NCI-H69 (cell line): ENCODE measurements around the gene UBL7.
A peak's percentile ranks its signal among the peaks of the same experiment; 100 is the strongest.

Experiments
- DNase-seq: peaks from one replicate; lab custom pipeline; 2025; lab: John Stamatoyannopoulos, UW

Gene UBL7

DNA sequence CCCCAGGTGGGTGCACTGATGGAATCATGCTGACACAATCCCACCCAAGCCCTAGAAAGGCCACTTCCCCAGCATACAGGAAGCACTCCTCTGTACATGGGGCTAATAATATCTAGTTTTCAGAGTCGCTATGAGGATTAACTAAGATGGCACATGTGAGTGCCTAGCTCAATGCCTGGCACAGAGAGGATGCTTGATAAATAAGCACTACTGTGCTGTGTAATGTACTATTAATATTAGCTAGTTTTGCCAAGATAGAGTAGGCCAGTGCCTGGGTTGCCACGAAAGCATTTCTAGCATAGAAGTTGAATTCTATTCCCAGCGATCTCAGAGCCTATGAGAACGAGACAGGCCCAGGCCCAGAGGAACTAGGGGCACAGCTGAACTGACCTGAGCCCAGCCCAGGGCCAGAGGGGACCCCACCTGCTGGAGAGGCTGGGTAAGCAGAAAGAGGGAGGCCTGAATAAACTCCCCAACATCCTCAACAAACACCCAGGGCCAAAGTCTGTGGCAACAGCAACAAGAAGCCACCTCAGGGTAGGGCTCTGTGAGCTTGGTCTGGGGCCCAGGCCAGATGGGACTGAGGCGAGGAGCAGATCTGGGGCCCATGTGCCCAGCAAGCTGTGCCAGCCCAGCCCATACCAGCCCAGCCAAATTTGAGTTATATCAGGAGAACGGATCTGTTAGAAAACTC is 19.6 kb downstream of the UBL7 start:
- DNase-seq: no peak

DNA sequence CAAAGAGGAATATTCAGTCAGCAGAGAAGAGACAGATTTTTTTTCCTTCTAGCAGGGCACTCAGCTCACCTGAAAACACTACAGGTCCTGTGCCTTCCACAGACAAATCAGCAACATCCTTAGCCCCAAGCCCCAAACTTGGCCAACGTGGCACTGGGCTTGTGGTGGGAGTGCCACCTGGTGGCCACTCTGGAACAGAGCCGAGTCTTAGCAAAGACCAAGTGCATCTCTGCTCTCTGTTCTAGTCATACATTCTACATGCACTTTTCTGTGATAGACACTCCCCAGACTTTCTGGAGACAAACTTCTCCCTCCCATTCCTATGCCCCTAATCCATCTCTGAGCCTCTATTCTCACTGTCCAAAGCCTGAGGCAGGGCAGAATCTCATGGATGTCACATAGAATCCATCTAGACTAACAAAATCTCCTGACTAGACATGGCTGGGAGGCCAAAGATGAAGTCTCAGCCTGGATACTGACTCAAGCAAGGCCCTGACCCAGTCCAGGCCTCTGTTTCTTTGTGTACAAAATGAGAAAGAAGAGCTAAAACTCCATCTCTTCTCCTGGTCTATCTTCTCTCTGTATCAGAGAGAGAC is 22.1 kb downstream of the UBL7 start:
- peak; percentile 69 for DNase-seq

DNA sequence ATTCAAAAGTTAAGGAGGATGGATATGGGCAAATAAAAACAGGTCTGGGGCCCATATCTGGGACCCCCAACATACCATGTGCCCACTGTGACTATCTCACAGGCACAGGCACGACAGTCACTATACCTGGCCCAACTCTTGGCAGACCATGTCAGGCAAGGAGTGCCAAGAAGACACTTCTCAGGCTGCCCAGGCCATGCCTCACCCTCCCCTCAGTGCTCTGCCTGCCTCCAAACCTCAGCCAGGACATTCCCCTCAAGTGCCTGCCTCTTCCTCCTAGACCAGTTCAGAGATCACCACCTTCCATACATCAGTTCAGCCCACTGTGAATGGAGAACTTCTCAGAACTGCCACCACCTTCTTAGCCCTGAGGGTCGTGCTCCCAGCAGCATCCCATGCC is 22.8 kb downstream of the UBL7 start:
- no peak for DNase-seq

DNA sequence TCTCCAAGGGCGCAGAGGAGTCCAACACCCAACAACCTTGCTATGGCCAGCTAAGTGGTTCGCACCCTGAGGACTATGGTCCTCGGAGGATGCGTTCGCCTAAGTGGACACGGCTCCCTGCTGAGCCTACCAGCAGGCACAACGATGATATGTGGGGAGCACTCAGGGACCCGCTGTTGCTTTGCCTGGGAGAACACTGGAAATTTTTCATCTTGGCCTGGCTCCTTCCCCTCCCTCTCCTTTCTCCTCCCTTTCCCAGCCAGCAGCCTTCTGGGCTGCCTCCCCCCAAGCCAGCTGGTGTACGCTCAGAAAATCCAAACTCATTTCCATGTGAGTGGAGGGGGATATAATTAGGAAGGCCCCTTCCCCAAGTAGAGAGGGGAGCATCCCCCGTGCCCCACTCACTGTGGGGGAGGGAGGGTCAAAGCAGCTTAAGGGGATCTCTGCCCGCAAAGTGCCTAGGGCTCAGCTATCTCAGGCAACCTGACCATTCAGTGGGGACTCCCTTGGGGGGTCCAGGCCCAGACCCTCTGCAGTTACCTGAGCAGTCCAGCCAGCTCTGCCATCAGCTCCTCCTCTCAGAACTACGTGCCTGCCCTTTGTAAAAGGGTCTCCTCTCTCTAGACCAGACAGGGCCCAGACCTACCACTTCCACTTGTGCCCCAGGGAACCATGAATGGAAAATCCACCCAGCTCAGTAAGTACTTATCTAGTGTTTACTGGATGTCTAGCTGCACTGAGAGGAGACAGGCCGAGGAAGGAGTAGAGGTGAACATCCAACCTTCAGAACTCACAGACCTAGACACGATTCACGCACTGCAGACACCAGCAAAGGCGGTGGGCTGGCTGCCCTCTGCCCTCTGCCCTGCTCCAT is 26.5 kb downstream of the UBL7 start:
- DNase-seq: no peak

DNA sequence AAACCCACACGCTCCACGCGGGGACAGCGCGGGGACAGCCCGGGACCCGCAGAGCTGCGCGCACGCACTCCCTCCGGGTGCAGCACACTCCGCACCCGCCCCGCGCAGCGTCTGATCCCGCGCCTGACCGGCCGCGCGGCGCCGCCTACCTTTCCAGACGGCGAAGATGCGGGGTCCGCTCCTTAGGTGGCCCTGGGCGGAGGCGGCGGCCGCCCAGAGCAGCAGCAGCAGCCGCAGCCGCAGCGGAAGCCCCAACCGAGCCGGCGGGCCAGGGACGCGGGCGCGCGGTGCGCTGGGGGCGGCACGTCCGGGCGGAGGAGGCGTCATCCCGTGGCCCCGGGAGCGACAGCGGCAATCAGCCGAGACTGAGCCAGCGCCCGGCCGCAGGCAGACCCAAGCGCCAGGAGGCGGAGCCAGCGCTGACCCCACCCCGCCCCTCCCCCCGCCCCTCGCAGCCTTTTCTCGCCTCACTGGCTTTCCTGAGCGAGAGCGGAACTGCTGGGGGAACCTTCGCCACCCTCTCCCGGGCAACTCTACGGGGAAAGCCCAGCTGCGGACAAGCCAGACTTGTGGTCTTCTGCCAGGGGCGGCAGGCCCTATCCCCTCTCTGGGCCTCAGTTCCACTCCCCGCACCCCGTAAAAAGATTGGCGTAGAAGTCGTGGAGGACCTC is 27.2 kb downstream of the UBL7 start, which contains the start of gene SEMA7A:
Gene SEMA7A, minus strand, starts transcription at position 367 of the 671 bp plus-strand sequence. Its CDS starts 40 bp downstream, at position 327.
- peak; percentile 81 for DNase-seq

DNA sequence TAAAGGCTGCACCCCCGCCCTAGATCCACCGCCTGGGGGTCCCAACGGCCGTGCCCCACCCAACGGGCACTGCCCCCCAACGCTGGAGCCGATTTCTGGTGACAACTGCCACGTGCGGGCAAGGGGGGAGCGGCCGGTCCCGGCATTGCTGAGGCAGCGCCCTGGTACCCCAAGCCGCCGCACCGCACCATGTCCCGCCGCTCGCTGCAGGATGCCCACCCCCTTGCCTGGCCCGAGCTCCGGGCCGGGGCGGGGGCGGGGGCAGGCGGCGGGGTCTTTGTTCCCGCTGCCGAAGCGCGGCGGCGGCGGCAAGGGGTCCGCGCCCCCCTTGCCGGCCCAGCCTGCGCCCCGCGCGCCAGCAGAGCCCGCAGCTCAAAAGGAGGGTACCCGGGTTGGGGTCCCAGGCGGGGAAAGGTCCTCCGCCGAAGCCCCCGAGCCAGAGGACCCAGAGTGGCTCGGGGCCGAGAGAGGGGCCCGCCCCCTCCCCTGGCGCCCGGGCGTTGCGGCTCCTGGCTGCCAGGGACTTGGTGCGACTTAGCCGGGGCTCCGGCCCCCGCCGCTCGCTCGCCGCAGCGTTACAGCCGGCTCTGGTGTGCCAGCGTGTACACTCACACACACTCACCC is 27.9 kb downstream of the UBL7 start:
- DNase-seq: no peak

DNA sequence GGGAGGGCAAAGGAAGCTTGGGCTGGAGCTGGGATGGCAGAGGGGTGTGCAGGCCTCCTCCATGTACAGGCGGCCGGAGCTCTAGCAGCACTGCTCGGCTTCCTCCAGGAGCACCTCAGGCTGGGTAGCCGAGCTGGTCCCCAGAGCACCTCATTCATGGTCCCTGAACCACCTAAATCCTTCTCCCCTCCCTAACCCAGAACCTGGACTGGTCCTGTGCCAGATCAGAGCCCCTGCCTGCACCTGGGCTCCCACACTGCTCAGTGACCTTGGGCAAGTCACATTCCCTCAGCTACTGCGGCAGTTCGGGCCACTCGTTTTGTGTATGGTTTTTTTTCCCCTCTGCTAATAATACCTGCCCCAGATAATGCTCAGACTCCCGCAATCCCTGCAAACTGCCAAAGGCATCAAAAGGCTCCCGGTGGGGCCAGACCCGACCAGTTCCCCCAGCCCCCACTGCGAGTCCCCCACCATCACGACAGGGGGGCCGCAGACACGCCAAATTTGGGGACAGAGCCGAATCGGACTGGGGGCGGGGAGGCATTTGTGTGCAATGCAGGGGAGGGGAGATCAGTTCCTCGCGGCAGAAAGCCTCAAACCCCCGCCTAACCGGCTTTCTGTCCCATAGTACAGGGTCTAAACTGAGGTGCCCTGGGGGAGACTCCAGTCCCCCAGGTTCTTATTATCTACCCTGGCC is 28.5 kb downstream of the UBL7 start:
- DNase-seq: peak; percentile 4

DNA sequence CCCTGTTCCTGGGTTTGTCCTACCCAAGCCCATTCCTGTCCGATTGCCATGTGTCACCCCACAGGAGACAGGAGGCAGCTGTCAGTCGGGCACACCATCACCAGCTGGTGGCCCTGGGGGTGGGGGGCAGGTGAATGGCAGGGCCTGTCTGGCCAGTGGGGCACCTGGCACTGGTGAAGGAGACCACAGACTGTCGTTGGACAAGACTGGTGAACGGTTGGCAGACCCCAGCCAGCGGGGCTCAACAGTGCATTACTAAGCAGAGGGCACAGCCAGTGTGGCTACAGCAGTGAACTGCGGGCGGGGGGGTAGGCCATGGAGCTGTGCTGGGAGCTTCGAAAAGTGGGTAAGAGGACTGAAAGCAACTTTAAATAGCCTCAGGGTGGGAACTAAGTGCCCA is 29.3 kb downstream of the UBL7 start:
- no peak for DNase-seq

DNA sequence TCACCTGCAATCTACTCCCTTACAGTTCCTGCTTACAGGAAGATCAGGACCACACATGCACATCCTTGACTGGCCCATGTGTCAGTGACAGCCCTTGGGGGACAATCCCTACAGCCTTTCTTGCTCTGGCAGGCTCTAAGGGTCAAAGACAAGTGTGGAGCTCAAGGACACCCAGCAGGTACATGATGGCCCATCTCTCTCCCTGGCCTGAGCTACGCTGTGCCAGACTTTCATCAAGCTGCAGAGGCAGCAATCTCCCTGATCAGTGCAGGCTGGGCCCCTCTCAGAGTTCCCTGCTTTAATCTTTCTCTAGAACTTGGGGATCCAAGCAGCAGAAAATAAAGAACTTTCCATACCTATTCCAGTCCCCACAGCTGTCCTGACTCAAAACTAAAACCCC is 29.8 kb downstream of the UBL7 start:
- no peak for DNase-seq

DNA sequence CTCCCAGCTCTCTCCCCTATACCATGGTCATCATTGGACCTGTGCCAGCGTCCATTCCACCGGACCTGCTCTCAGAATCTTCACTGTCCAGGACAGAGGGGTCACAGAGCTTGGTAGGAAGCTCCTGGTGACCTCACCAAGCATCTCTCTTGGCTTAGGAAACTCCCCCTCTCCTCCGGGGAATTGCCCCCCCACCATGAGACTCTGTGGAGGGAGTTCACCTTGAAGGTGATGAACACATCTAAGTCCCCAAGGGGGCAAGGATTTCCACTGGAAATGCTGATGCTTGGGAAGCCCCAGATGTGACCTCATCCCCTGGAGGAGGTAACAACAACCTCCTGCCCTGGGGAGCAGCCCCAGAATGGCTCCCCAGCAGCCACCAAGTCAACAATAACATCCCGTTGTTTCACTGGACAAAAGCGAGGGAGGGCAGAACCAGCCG is 30.4 kb downstream of the UBL7 start:
- no peak for DNase-seq

DNA sequence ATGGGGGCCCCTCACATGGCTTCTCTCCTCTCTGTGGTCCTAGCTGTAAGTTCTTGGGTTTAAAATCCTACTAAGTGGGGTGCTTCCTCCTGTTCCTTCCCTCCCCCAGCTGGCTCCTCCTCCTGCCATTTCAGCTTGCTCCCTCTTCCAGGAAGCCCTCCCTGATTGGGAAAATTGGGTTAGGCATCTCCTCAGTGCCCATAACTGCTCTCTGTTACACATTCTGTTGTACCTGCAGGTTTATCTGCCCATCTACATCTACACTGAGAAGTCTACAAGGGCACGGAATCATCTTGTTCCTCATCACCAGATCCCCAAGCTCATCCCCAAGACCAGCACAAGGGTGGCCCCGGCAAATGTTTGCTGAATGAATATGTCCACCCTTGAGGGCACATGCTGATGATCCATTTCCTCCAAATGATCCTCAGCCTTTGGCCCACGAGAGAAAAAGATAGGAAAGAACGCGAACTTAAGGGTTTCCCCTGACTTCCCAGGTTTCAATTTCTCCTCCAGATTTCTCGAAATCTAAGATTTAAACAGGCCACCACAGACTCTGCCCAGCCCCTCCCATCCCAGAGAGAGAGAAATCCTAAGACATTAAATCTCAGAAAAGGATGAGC is 31.1 kb downstream of the UBL7 start:
- no peak for DNase-seq

DNA sequence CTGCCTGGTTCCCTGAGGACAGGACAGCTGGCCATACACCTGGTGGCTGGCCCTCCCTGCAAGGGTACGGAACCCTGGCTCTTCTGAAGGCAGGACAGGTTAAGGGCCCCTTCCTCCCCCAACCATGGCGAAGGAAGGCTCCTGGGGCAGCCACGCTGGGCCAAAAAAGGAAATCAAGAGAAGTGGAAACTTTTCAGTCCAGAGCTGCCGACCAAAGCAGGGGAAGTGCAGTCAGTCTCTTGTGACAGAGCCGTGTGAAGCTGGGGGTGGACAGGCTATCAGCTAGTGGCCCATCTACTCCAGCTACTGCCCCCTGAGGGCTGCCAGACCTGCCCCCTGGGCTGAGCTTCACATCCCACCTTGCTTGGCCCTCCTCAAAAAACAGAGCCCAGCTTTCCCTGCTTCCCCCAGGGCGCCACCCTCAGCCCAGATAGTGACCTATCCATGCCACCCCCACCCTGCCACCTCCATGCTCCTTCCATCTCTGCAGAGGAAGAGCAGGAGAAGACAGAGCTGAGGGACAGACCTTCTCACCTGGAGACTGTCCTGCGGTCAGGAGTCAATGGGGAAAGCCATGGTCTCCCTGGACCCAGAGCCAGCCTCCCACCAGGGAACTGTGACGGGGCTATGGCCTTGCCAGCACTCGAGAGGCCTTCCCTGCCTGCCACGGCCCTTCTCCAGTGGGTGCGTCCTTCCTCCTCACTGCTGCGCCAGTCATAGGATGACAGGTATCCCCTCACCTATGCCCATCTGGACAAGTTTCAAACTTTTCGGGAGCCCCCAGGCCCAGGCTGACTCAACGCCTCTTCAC is 31.8 kb downstream of the UBL7 start:
- no peak for DNase-seq

DNA sequence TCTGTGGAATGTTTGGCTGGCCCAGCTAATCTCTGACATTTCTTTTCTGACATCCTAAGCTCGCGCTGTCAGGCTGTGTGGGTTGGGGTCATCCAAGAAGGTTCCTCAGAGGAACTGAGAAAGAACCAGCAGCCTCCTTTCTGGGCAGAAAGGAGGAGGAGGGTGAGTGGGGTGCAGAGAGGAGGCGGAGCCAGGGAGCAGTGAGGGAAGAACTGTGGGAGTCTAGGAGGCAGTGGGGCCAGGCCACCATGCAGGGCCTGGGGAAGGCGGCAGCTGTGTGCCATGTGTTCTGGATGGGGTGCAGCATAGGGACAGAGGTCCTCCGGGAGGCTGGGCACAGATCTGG is 32.5 kb downstream of the UBL7 start:
- DNase-seq: no peak

DNA sequence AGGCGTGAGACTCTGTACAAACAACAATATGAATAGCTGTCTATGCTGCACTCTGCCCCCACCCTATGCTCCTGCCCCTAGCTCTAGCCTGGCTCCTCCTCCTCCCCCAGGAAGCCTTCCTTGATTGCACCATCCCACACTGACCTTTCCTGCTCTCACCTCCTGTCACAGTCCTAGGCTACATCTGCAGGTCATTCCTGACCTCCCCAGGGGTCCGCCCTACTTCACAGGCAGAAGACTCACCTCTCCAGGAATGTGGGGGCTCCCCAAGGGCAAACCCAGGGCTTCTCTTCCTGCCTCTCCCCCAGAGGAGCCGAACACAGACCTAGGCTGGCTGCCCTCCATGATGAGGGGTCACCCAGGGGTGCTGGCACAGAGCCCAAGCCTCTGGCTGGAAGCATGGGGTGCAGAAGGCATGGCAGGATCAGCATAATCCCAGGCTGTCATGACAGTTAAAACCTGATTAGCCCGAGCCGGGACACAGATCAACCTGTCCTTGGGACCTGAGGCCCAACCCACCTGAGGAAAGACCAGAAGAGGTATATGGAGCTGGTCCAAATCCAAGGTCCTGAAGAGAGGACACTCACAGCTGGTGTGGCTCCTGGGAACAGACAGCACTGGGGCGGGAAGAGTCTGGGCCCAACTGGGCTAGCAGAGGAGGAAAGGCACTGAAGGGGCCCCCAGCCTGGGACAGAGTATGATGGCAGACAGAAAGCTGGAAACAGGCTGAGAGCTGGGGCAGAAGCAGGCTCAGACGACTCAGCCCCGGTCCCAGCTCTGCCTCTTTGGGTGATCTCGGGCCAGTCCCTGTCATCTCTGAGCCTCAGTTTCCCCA is 33.1 kb downstream of the UBL7 start:
- no peak for DNase-seq

DNA sequence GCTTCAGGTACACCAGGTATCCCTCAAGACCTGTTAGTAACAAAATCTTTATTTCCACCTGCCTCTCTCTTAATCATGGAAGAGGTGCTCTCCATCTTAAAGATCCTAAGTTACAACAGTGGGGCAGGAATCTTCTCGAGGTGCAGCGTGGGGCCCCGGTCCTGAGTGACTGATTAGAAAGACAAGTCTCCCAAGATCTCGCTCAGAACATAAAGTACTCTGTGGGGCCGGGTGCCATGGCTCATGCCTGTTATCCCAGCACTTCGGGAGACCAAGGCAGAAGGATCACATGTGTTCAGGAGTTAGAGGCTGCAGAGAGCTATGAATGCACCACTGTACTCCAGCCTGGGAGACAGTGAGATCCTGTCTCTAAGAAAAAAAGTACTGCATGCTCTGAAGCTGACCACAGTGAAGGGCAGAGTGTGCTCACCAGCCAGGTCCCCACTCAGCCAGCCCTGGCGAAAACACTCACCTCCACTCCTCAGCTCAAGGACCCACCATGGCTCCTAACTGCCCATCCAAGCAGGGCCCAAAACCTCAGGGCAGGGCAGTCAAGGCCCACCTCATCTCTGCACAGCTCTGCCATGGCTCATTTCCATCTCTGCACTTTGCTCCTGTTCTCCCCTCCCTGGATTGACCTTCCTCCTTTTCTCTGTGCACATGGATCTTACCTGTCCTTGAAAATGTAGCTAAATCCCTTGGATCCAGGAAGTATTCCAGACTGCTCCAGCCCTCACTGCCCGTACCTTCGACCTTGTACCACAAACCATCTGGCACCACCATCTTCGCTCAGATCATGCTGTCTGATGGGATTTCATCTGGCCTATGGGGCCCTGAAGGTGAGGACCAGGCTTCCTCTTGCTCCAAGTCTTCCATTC is 34.3 kb downstream of the UBL7 start:
- DNase-seq: no peak

DNA sequence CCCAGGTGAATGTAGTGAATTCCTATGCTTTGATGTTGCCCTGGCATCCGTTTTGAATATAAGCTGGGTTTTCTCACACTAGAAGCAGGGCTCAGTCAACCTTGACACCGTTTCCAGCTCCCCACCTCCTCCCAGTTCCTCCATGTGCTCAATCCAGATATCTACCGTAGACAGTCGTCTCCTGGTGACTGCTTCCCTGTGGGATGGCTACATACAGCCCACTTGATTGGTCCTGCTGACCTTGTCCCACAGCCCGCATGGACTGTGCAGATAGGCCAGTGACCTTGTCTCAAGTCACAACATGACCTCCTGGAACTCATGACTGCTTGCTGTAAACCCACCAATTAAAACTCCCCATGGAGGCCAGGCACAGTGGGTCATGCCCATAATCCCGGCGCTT is 35.3 kb downstream of the UBL7 start:
- no peak for DNase-seq

DNA sequence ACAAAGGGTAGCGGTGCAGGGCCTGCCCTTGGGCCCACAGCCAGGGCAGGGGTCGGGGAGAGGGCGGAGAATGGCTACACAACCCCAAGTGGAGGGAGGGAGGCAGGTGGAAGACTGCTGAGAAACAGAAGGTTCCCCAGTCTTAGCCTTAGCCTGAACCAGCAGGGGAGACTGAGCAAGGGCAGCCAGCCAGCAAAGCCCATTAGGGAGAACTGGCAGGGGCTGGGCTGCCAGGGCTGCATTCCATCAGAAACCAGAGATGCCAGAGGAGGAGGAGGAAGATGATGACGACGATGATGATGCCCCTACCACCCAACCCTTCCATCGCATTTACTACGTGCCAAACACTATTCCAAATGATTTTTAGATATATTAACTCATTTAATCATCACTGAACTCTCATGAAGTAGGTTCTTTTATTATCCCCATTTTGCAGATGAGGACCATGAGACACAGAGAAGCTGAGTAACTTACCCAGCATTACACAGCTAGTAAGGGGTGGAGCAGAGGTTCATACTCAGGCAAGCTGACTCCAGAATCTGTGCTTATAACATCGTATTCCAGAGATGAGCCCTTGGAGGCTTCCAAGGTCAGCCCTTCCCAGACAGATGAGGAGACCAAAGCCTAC is 35.9 kb downstream of the UBL7 start:
- no peak for DNase-seq
